ENCODE results near the gene OR2H1. TPM values are rescaled to one million over a fixed set of nuclear protein-coding genes. Genes with fewer than 3 reads are reported as not detected.

Gene OR2H1
- polyA plus RNA-seq, 1 experiment = not detected

DNA sequence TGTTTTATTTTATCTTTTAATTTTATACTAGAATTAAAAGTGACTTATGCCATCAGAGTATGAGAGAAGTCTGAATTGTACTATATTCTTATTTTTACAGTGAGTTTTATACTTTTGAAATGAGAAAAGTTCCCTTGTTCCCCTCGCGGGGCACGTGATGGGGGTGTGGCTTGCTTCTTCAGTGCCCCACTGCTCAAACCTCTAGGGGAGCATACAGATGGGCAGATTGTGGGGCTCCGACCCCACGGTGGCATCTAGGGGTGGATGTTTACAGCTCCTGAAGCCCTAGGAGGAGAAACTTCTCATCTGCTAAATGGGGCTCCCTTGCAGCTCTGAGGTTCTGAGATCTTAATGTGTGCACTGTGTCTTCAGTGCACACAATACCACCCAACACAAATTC is 42.7 kb downstream of the OR2H1 start:
- Histone ChIP-seq H3K36me3 (ENCODE audit: control insufficient read depth, insufficient read depth, low read length) (no peaks in the 10 kb centered on the region), H3K4me3 (ENCODE audit: low read depth, low read length) (no peak overlapping the region), H3K27me3 (ENCODE audit: control insufficient read depth, insufficient read depth, low read length) (no peaks in the 10 kb centered on the region)
- TF ChIP-seq, protein P1, sequence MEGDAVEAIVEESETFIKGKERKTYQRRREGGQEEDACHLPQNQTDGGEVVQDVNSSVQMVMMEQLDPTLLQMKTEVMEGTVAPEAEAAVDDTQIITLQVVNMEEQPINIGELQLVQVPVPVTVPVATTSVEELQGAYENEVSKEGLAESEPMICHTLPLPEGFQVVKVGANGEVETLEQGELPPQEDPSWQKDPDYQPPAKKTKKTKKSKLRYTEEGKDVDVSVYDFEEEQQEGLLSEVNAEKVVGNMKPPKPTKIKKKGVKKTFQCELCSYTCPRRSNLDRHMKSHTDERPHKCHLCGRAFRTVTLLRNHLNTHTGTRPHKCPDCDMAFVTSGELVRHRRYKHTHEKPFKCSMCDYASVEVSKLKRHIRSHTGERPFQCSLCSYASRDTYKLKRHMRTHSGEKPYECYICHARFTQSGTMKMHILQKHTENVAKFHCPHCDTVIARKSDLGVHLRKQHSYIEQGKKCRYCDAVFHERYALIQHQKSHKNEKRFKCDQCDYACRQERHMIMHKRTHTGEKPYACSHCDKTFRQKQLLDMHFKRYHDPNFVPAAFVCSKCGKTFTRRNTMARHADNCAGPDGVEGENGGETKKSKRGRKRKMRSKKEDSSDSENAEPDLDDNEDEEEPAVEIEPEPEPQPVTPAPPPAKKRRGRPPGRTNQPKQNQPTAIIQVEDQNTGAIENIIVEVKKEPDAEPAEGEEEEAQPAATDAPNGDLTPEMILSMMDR (IDR thresholded peaks at IDR 0.05; ENCODE audit: insufficient read depth, low read depth, low read length) = no peak
- POLR2A ChIA-PET = no interaction called here
- no peak for DNase-seq (ENCODE audit: low read depth)
- CTCF ChIA-PET = no interaction called here

DNA sequence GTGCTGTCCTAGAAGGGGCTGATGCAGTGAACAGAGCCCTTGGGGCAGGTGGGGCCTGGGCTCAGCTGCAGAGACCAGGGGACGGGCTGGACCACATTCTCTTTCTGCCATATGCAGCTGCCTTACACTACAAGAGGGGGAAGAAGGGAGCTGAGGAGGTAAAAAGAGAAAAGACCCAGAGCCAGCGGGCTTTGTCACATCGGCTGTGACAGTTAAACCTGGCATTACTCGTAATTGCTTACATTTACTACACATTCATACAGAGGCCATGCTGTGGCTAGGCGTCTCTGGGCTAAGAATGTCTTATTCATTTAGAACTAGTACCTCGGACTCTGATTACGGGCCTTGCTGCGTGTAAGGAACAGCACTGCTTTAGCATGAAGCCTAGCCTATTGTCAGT is 43.6 kb downstream of the OR2H1 start:
- TF ChIP-seq, protein P1 (IDR thresholded peaks at IDR 0.05; ENCODE audit: insufficient read depth, low read depth, low read length) = no peak
- no peaks in the 10 kb centered on the region for H3K27me3 ChIP-seq (ENCODE audit: control insufficient read depth, insufficient read depth, low read length)
- ChIA-PET POLR2A (no interaction called here), CTCF (no interaction called here)
- no peaks in the 10 kb centered on the region for H3K36me3 ChIP-seq (ENCODE audit: control insufficient read depth, insufficient read depth, low read length)
- H3K4me3 ChIP-seq (ENCODE audit: low read depth, low read length) = no peak overlapping the region
- no peak for DNase-seq (ENCODE audit: low read depth)

DNA sequence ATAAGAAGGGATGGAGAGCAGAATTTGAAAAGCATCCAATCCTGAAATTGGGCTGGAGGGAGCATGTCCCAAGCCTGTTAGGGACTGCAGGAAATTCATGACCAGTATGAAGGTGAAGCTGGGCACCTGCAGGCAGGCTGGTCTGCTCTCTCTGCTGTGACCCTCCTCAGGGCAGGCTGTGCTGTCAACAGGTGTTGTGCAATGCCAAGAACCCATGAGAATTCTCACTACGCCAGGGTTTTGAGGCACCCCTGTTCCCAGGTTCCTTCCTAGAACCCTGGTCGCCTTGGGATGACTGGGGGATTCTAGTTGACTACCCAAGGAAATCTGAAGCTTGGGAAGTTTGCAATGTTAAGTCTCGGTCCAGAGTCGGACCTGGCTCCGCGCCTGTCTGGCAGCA is 44.2 kb downstream of the OR2H1 start:
- Histone ChIP-seq H3K27me3 (ENCODE audit: control insufficient read depth, insufficient read depth, low read length) (no peaks in the 10 kb centered on the region), H3K36me3 (ENCODE audit: control insufficient read depth, insufficient read depth, low read length) (no peaks in the 10 kb centered on the region), H3K4me3 (ENCODE audit: low read depth, low read length) (no peak overlapping the region)
- ChIA-PET CTCF (interaction anchor here (0.6 kb wide), 1 partner anchor 75 kb away, joined by 3 read pairs; no protein-coding TSS in a partner anchor), POLR2A (no interaction called here)
- DNase-seq (ENCODE audit: low read depth) = no peak
- TF ChIP-seq, protein P1 (IDR thresholded peaks at IDR 0.05; ENCODE audit: insufficient read depth, low read depth, low read length) = no peak

DNA sequence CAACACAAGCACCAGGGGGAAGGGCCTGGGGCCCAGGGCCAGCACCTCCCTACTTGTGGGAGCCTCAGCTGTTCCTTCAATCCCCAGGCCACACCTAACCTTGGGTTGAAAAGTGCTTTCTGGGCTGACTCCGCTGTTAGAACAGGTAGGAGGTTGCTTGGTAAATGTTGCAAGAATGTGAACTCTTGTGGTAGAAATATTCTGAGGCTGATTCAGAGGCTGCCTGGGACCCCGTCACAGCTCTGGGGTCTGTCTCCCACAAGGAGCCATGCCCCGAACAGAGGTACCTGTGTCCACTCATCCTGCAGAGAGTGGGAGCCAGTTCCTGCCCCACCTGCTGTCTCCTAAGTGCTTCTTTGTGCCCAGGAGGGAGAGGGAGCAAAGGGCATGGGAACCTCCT is 45.2 kb downstream of the OR2H1 start:
- Histone ChIP-seq H3K27me3 (ENCODE audit: control insufficient read depth, insufficient read depth, low read length) (no peaks in the 10 kb centered on the region), H3K4me3 (ENCODE audit: low read depth, low read length) (no peak overlapping the region), H3K36me3 (ENCODE audit: control insufficient read depth, insufficient read depth, low read length) (no peaks in the 10 kb centered on the region)
- DNase-seq (ENCODE audit: low read depth) = no peak
- POLR2A ChIA-PET = no interaction called here
- CTCF ChIA-PET = no interaction called here
- TF ChIP-seq, protein P1 (IDR thresholded peaks at IDR 0.05; ENCODE audit: insufficient read depth, low read depth, low read length) = no peak

DNA sequence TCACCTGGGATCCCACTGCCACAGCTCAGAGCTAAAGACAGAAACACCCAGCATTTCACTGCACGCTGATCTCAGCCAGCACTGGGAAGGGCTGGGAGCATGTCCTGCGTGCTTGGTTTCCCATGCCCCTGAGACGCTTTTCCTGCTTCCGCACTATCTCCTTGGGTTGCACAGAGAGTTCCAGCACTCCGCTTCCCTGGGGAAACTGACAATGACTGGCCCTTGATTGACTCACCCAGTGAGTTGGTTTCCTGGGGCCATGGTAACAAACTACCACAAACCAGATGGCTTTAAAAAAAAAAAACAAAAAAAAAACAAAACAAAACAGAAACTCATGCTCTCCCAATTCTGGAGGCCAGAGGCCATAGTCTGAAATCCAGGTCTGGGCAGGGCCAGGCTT is 45.6 kb downstream of the OR2H1 start:
- DNase-seq (ENCODE audit: low read depth) = no peak
- POLR2A ChIA-PET = no interaction called here
- TF ChIP-seq, protein P1 (IDR thresholded peaks at IDR 0.05; ENCODE audit: insufficient read depth, low read depth, low read length) = no peak

More for the DNA sequence above, 45.6 kb downstream of the OR2H1 start:
- CTCF ChIA-PET = no interaction called here
- Histone ChIP-seq H3K36me3 (ENCODE audit: control insufficient read depth, insufficient read depth, low read length) (no peaks in the 10 kb centered on the region), H3K4me3 (ENCODE audit: low read depth, low read length) (no peak overlapping the region), H3K27me3 (ENCODE audit: control insufficient read depth, insufficient read depth, low read length) (no peaks in the 10 kb centered on the region)
